ENCODE data around the gene SIRT4.

SIRT4 gene

GRCh38 chr12:120339256-120339655 is 37.1 kb downstream of the SIRT4 start:
- no peak for DNase-seq

GRCh38 chr12:120342175-120343038 is 40.3 kb downstream of the SIRT4 start:
- no peak for DNase-seq

- no peak for DNase-seq
These were observed 41.0 kb downstream of the SIRT4 start for GRCh38 chr12:120343039-120343537.

GRCh38 chr12:120343692-120344091 is 41.6 kb downstream of the SIRT4 start:
- DNase-seq = no peak

- no peak for DNase-seq
These were observed 43.9 kb downstream of the SIRT4 start for GRCh38 chr12:120346031-120346430.

- no peak for DNase-seq
These were observed 44.6 kb downstream of the SIRT4 start for GRCh38 chr12:120346681-120347080.

- no peak for DNase-seq
These were observed 45.6 kb downstream of the SIRT4 start for GRCh38 chr12:120347766-120348165.

GRCh38 chr12:120350576-120351350 is 48.6 kb downstream of the SIRT4 start:
- no peak for DNase-seq

- DNase-seq = no peak
These were observed 50.0 kb downstream of the SIRT4 start for GRCh38 chr12:120352117-120352516.

- DNase-seq = no peak
These were observed 51.0 kb downstream of the SIRT4 start for GRCh38 chr12:120353136-120353535.

- no peak for DNase-seq
These were observed 51.6 kb downstream of the SIRT4 start for GRCh38 chr12:120353556-120354317.

- DNase-seq = peak; percentile 69 to 70
These were observed 54.5 kb downstream of the SIRT4 start for GRCh38 chr12:120356567-120357030.

GRCh38 chr12:120357104-120357503 is 55.0 kb downstream of the SIRT4 start:
- DNase-seq = no peak

- no peak for DNase-seq
These were observed 56.4 kb downstream of the SIRT4 start for GRCh38 chr12:120358412-120359100.

GRCh38 chr12:120359128-120359527 is 57.0 kb downstream of the SIRT4 start:
- no peak for DNase-seq

GRCh38 chr12:120361506-120362208 is 59.5 kb downstream of the SIRT4 start:
- no peak for DNase-seq
